ENCODE measurements around the gene ENTPD2.

- TF ChIP-seq CTCF (conservative IDR thresholded peaks at IDR 0.05; ENCODE audit: low read depth in 2 of 2), result no peak
- TF ChIP-seq CREB1 (CRISPR knock-in tag; IDR thresholded peaks at IDR 0.05; ENCODE audit: low read depth), result no peak
Measured at GRCh38 chr9:137065336-137065967, 11.6 kb upstream of the ENTPD2 start.
